Esophagus muscularis mucosa (tissue), 4 donors: ENCODE data around the gene PCDH12. TPM values are rescaled to one million over a fixed set of nuclear protein-coding genes. Genes with fewer than 3 reads are reported as not detected.
A peak's percentile ranks its signal among the peaks of the same experiment; 100 is the strongest.

ENCODE experiments used
- DNase-seq: peaks from one replicate; pipeline ENCODE4 v3.0.0-alpha.2; 2017; ENCODE audit errors: extremely low spot score
- H3K27ac ChIP-seq, 4 donors: fragments of 200-600 bp; sonication (generic); replicated peaks in 1 of 4; 1 replicate in 3 of 4; 2 replicates in 1 of 4; pipeline ENCODE4 v1.5.1; 2016 to 2019; ENCODE audit warnings: mild to moderate bottlenecking in 1 of 4
- H3K27me3 ChIP-seq, 4 donors: fragments of 200-600 bp; sonication (generic); one replicate each; pipeline versions ENCODE4 v1.5.1 to v1.6.0; 2016 to 2019
- H3K36me3 ChIP-seq, 4 donors: fragments of 200-600 bp; sonication (generic); one replicate each; pipeline ENCODE4 v1.5.1; 2016 to 2019
- H3K4me1 ChIP-seq, 4 donors: fragments of 200-600 bp; sonication (generic); one replicate each; pipeline ENCODE4 v1.5.1; 2016 to 2019
- H3K4me3 ChIP-seq, 4 donors: fragments of 200-600 bp; sonication (generic); 1 replicate in 2 of 4; 2 replicates in 2 of 4; pipeline ENCODE4 v1.5.1; 2016 to 2019; ENCODE audit warnings: mild to moderate bottlenecking in 4 of 4, moderate library complexity in 1 of 4
- H3K9me3 ChIP-seq, 4 donors: fragments of 200-600 bp; sonication (generic); 1 replicate in 3 of 4; 2 replicates in 1 of 4; pipeline ENCODE4 v1.5.1; 2016 to 2019
- CTCF ChIP-seq, 3 experiments: fragments of 200-600 bp in 2 of 3; fragments of 450-650 bp in 1 of 3; sonication (generic) in 2 of 3; IDR thresholded peaks; one replicate each; pipeline ENCODE4 v1.5.1; 2017 to 2019; ENCODE audit warnings: antibody characterized with exemption in 3 of 3, mild to moderate bottlenecking in 2 of 3, moderate library complexity in 1 of 3
- EP300 ChIP-seq: sonication (generic); formaldehyde crosslinking; IDR thresholded peaks from one replicate; pipeline ENCODE4 v1.6.1; 2017; ENCODE audit warnings: antibody characterized with exemption
- POLR2A ChIP-seq: fragments of 450-650 bp; IDR thresholded peaks from one replicate; pipeline ENCODE4 v1.6.1; 2017; ENCODE audit warnings: antibody characterized with exemption, moderate library complexity, mild to moderate bottlenecking, low read depth
- POLR2AphosphoS5 ChIP-seq, 2 donors: sonication (generic); formaldehyde crosslinking; IDR thresholded peaks; one replicate each; pipeline ENCODE4 v1.6.1; 2017; ENCODE audit warnings: antibody characterized with exemption in 2 of 2
- WGBS: methylation state at CpG from one replicate; pipeline ENCODE4 v1.1.5; 2018; 5-methylcytosine and 5-hydroxymethylcytosine counted together
- intact Hi-C: fragments of 100-400 bp; cut with DNase I; formaldehyde crosslinking; loops from one replicate; pipeline ENCODE4 v1.15.1; 2023
- total RNA-seq, 4 donors: library from RNA; depleted of rRNA; stranded (reverse); fragments of >200 nt; gene quantifications; one replicate each; pipeline versions ENCODE4 v1.1.0 to v1.2.1, GENCODE V29; 2016

Gene PCDH12
- total RNA-seq, 4 donors from 2014 or later, result 1.2 to 6.7 (median 3.5) TPM

- Histone ChIP-seq H3K36me3 (no peaks in the 10 kb centered on the region), H3K27ac (no peak overlapping the region), H3K4me3 (no peak overlapping the region), H3K27me3 (peaks cover 0 to 11% (median 0%) of the 10 kb centered on the region in 4 donors), H3K9me3 (no peaks in the 10 kb centered on the region), H3K4me1 (peaks cover 19 to 30% (median 25%) of the 10 kb centered on the region in 4 donors)
- TF ChIP-seq POLR2AphosphoS5 (IDR thresholded peaks at IDR 0.05) (no peak), EP300 (no peak), POLR2A (no peak), CTCF (IDR thresholded peaks at IDR 0.05) (no peak)
- 46% methylated on average over 3 of the region's 3 CpGs for WGBS
- no peak for DNase-seq
- intact Hi-C loops, result no loop called here
These were observed 5.7 kb upstream of the PCDH12 start for GRCh38 chr5:141963701-141964100.

GRCh38 chr5:141961466-141961865 lies 3.5 kb upstream of the PCDH12 start:
- Histone ChIP-seq H3K36me3 (no peaks in the 10 kb centered on the region), H3K9me3 (no peaks in the 10 kb centered on the region), H3K27ac (no peak overlapping the region), H3K4me3 (no peak overlapping the region), H3K27me3 (peaks cover 0 to 11% (median 0%) of the 10 kb centered on the region in 4 donors), H3K4me1 (peaks cover 29 to 44% (median 37%) of the 10 kb centered on the region in 4 donors)
- intact Hi-C loops, result loop anchor here (2.0 kb wide), 1 partner anchor 83 kb away; the partner anchor contains the start of gene PCDH1
- TF ChIP-seq EP300, result no peak
- no peak for TF ChIP-seq POLR2A
- no peak for TF ChIP-seq POLR2AphosphoS5 (IDR thresholded peaks at IDR 0.05)
- TF ChIP-seq CTCF (IDR thresholded peaks at IDR 0.05), result no peak
- peak; percentile 57 for DNase-seq
- WGBS, result 83% methylated on average over 3 of the region's 3 CpGs

GRCh38 chr5:141960449-141961323 lies 2.7 kb upstream of the PCDH12 start:
- TF ChIP-seq EP300 (no peak), POLR2AphosphoS5 (IDR thresholded peaks at IDR 0.05) (peak in 1 of 2 donors; percentile 47), CTCF (IDR thresholded peaks at IDR 0.05) (peak; percentile 83 to 91 (median 88)), POLR2A (no peak)
- WGBS, result 27% methylated on average over 14 of the region's 14 CpGs

GRCh38 chr5:141960018-141960417 lies 2.0 kb upstream of the PCDH12 start:
- Histone ChIP-seq H3K4me1 (peaks cover 29 to 48% (median 39%) of the 10 kb centered on the region in 4 donors), H3K4me3 (no peak overlapping the region), H3K27me3 (peaks cover 0 to 11% (median 0%) of the 10 kb centered on the region in 4 donors), H3K36me3 (peaks cover 0 to 7% (median 3%) of the 10 kb centered on the region in 4 donors), H3K27ac (peak overlapping the region in 1 of 4 donors; percentile 1), H3K9me3 (no peaks in the 10 kb centered on the region)
- TF ChIP-seq POLR2A, result no peak
- intact Hi-C loops, result loop anchor here (1.0 to 2.0 kb wide), 2 partner anchors 81 to 268 kb away; partner anchors contain the start of gene PCDH1
- DNase-seq, result no peak
- 60% methylated on average over 10 of the region's 10 CpGs for WGBS

More at GRCh38 chr5:141960449-141961323, 2.7 kb upstream of the PCDH12 start:
- Histone ChIP-seq H3K9me3 (no peaks in the 10 kb centered on the region), H3K4me3 (no peak overlapping the region), H3K36me3 (peaks cover 0 to 4% (median 1%) of the 10 kb centered on the region in 4 donors), H3K27ac (peak overlapping the region in 1 of 4 donors; percentile 1), H3K4me1 (peaks cover 29 to 44% (median 37%) of the 10 kb centered on the region in 4 donors), H3K27me3 (peaks cover 0 to 11% (median 0%) of the 10 kb centered on the region in 4 donors)
- intact Hi-C loops, result loop anchor here (1.0 to 2.0 kb wide), 2 partner anchors 82 to 268 kb away; partner anchors contain the start of gene PCDH1
- DNase-seq, result peak; percentile 98
